Ureter (tissue), 1 donor: ENCODE data around the gene SCMH1. TPM values are rescaled to one million over a fixed set of nuclear protein-coding genes. Genes with fewer than 3 reads are reported as not detected.

Experiments used
- DNase-seq: peaks from one replicate; pipeline ENCODE4 v3.0.0-alpha.2; 2020; ENCODE audit warnings: low spot score
- total RNA-seq: library from RNA; stranded (reverse); gene quantifications from one replicate; pipeline ENCODE4 v1.2.4, GENCODE V29; 2023
- donor health status: DM: yes; HTN: yes; CAD: no.

Gene SCMH1
- total RNA-seq, 1 donor from 2014 or later = 78.4 TPM

GRCh38 chr1:41025979-41026819 is 215.9 kb downstream of the SCMH1 start:
- no peak for DNase-seq

- no peak for DNase-seq
Observed at GRCh38 chr1:41024953-41025352, 217.2 kb downstream of the SCMH1 start.

GRCh38 chr1:41023279-41023990 is 218.7 kb downstream of the SCMH1 start:
- DNase-seq = no peak

- no peak for DNase-seq
Observed at GRCh38 chr1:41022424-41022823, 219.7 kb downstream of the SCMH1 start.

GRCh38 chr1:41021526-41022308 is 220.4 kb downstream of the SCMH1 start, which contains the start of gene SLFNL1:
TSS of gene SLFNL1 (minus strand) at chr1:41021725. CDS start at chr1:41020660, 1,065 bp downstream.
- DNase-seq = no peak

GRCh38 chr1:41020654-41021053 is 221.5 kb downstream of the SCMH1 start:
- no peak for DNase-seq

- DNase-seq = no peak
Observed at GRCh38 chr1:41020109-41020576, 222.0 kb downstream of the SCMH1 start.

- no peak for DNase-seq
Observed at GRCh38 chr1:41019353-41019745, 222.8 kb downstream of the SCMH1 start.

- DNase-seq = no peak
Observed at GRCh38 chr1:41018018-41018410, 224.1 kb downstream of the SCMH1 start.

GRCh38 chr1:41017141-41018017 is 224.7 kb downstream of the SCMH1 start:
- no peak for DNase-seq

- DNase-seq = no peak
Observed at GRCh38 chr1:41015897-41016470, 226.1 kb downstream of the SCMH1 start.

- no peak for DNase-seq
Observed at GRCh38 chr1:41015281-41015896, 226.7 kb downstream of the SCMH1 start.

- DNase-seq = no peak
Observed at GRCh38 chr1:41014871-41015270, 227.2 kb downstream of the SCMH1 start.

- DNase-seq = no peak
Observed at GRCh38 chr1:41013796-41014195, 228.3 kb downstream of the SCMH1 start.

GRCh38 chr1:41013024-41013423 is 229.1 kb downstream of the SCMH1 start:
- DNase-seq = no peak

GRCh38 chr1:41010345-41010744 is 231.8 kb downstream of the SCMH1 start:
- DNase-seq = no peak

- no peak for DNase-seq
Observed at GRCh38 chr1:41009466-41009865, 232.6 kb downstream of the SCMH1 start.

- DNase-seq = no peak
Observed at GRCh38 chr1:41006942-41007865, 234.9 kb downstream of the SCMH1 start.

GRCh38 chr1:41005876-41006275 is 236.2 kb downstream of the SCMH1 start:
- DNase-seq = no peak
